Smooth muscle cell (in vitro differentiated cells): Measurements from ENCODE around the gene PLSCR2. TPM values are rescaled to one million over a fixed set of nuclear protein-coding genes. Genes with fewer than 3 reads are reported as not detected.

ENCODE experiments used
- DNase-seq: peaks from one replicate; lab custom pipeline; 2025; ENCODE audit not compliant: unreplicated experiment; lab: John Stamatoyannopoulos, UW
- H2AFZ ChIP-seq: fragments of 200-600 bp; sonication (generic); 2 replicates; pipeline ENCODE4 v1.6.0; 2016; ENCODE audit warnings: antibody characterized with exemption, low read depth, mild to moderate bottlenecking
- H3F3A ChIP-seq: fragments of 200-600 bp; sonication (generic); 2 replicates; pipeline ENCODE4 v1.6.0; 2017; ENCODE audit warnings: antibody characterized with exemption, low read depth
- H3K27ac ChIP-seq: fragments of 200-600 bp; sonication (generic); 2 replicates; pipeline ENCODE4 v1.5.1; 2016; ENCODE audit warnings: low read depth, mild to moderate bottlenecking
- H3K27me3 ChIP-seq: fragments of 200-600 bp; sonication (generic); 2 replicates; pipeline ENCODE4 v1.6.1; 2016; ENCODE audit warnings: low read depth, mild to moderate bottlenecking
- H3K36me3 ChIP-seq: fragments of 200-600 bp; sonication (generic); 2 replicates; pipeline ENCODE4 v1.5.1; 2016; ENCODE audit warnings: low read depth
- H3K4me1 ChIP-seq: fragments of 200-600 bp; sonication (generic); 2 replicates; pipeline ENCODE4 v1.5.1; 2016; ENCODE audit warnings: low read depth
- H3K4me2 ChIP-seq: fragments of 200-600 bp; sonication (generic); 2 replicates; pipeline ENCODE4 v1.6.0; 2016; ENCODE audit warnings: mild to moderate bottlenecking
- H3K4me3 ChIP-seq: fragments of 200-600 bp; sonication (generic); 2 replicates; pipeline ENCODE4 v1.5.1; 2016; ENCODE audit warnings: mild to moderate bottlenecking
- H3K79me2 ChIP-seq: fragments of 200-600 bp; sonication (generic); 2 replicates; pipeline ENCODE4 v1.6.0; 2016; ENCODE audit warnings: low read depth, mild to moderate bottlenecking
- H3K9ac ChIP-seq: fragments of 200-600 bp; sonication (generic); 2 replicates; pipeline ENCODE4 v1.6.0; 2016; ENCODE audit warnings: low read depth
- H3K9me3 ChIP-seq: fragments of 200-600 bp; sonication (generic); replicated peaks from 2 replicates; pipeline ENCODE4 v1.5.1; 2016; ENCODE audit warnings: low read depth
- H4K20me1 ChIP-seq: fragments of 200-600 bp; sonication (generic); 2 replicates; pipeline ENCODE4 v1.6.0; 2016; ENCODE audit warnings: low read depth
- CTCF ChIP-seq: fragments of 200-600 bp; sonication (generic); IDR thresholded peaks from 2 replicates; pipeline ENCODE4 v1.5.1; 2017; ENCODE audit warnings: borderline replicate concordance, mild to moderate bottlenecking, antibody characterized with exemption; ENCODE audit not compliant: insufficient read depth, poor library complexity, severe bottlenecking
- WGBS: methylation state at CpG from one replicate; pipeline ENCODE4 v1.1.7; 2016; ENCODE audit warnings: low lambda C conversion rate; 5-methylcytosine and 5-hydroxymethylcytosine counted together
- polyA plus RNA-seq: library from polyadenylated mRNA; unstranded; fragments of >200 nt; fragmentation: Nextera tagmentation; extraction: Ambion mirVana; gene quantifications from 2 replicates; pipeline ENCODE4 v1.2.1, GENCODE V29; 2016
- total RNA-seq: library from RNA; depleted of rRNA; stranded (reverse); fragments of >200 nt; gene quantifications from 2 replicates; pipeline ENCODE4 v1.2.3, GENCODE V29; 2014

The PLSCR2 gene
- total and polyA plus RNA-seq, 2 experiments from 2014 or later = 0.58 TPM; not detected in 1

DNA sequence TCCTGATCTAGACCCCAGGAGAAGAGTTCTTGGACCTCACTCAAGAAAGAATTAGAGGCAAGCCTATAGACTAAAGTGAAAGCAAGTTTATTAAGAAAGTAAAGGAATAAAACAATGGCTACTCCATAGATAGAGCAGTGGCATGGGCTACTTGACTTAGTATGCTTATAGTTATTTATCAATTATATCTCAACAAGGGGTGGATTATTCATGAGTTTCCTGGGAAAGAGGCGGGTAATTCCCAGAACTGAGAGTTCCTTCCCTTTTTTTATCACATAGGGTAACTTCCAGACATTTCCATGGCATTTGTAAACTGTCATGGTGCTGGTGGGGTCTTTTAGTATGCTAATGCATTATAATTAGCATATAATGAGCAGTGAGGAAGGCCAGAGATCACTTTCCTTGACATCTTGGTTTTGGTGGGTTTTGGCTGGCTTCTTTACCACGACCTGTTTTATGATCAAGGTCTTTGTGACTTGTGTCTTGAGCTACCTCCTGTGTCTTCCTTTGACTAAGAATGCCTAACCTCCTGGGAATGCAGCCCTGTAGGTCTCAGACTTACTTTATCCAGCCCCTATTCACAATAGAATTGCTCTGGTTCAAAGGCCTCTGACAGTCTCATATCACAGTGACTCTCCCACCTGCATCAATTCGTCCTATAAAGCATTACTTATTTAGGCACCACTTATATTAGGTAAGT lies 35.3 kb upstream of the PLSCR2 start:
- H2AFZ ChIP-seq = no peak overlapping the region
- H4K20me1 ChIP-seq = no peaks in the 10 kb centered on the region
- no peak overlapping the region for H3K4me3 ChIP-seq
- no peaks in the 10 kb centered on the region for H3K27me3 ChIP-seq
- H3K27ac ChIP-seq = peak overlapping the region; percentile 92
- H3K9ac ChIP-seq = peak overlapping the region; percentile 70
- H3F3A ChIP-seq = peaks cover 8% of the 10 kb centered on the region
- no peaks in the 10 kb centered on the region for H3K79me2 ChIP-seq
- 59% methylated on average over 3 of the region's 3 CpGs for WGBS
- H3K4me2 ChIP-seq = no peak overlapping the region
- no peak for DNase-seq
- TF ChIP-seq CTCF = no peak
- no peaks in the 10 kb centered on the region for H3K36me3 ChIP-seq
- H3K9me3 ChIP-seq = no peaks in the 10 kb centered on the region
- peaks cover 18% of the 10 kb centered on the region for H3K4me1 ChIP-seq

DNA sequence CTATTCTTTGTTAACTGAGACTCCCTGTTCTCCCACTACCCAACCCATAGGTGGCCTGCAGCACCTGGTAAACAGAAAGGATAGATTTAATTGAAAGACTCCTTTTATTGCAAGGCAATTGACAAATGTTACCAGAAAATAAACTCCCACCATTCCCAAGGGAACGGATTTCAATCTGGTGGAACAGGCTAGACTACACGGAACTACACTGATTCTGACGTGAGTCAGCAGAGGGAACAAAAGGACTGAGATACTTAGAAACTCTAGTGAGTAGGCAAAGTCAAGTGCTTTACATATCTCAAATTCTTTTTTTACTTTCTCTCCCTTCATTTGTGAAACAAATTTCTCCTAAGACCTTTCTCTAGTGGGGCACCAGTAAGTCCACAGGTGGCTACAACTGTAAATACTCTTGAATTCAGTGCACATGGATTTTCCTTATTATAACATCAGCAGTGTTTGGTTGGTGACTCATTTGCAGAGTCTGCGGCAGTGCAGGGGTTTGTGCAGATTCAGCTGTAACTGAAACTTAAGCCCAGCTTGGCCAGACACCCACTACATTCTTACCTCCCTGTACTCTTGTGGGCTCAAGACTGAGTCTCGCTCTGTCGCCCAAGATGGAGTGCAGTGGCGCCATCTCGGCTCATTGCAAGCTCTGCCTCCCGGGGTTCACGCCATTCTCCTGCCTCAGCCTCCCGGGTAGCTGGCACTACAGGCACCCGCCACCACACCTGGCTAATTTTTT lies 34.3 kb upstream of the PLSCR2 start:
- WGBS = 56% methylated on average over 12 of the region's 12 CpGs
- peak overlapping the region; percentile 92 for H3K27ac ChIP-seq
- H4K20me1 ChIP-seq = no peaks in the 10 kb centered on the region
- no peaks in the 10 kb centered on the region for H3K36me3 ChIP-seq
- no peaks in the 10 kb centered on the region for H3K27me3 ChIP-seq
- H3F3A ChIP-seq = peaks cover 8% of the 10 kb centered on the region
- no peaks in the 10 kb centered on the region for H3K79me2 ChIP-seq
- TF ChIP-seq CTCF = no peak
- no peak overlapping the region for H2AFZ ChIP-seq
- H3K4me2 ChIP-seq = peak overlapping the region; percentile 19
- H3K9ac ChIP-seq = peak overlapping the region; percentile 70
- no peak overlapping the region for H3K4me3 ChIP-seq
- H3K9me3 ChIP-seq = no peaks in the 10 kb centered on the region
- no peak for DNase-seq
- H3K4me1 ChIP-seq = peaks cover 18% of the 10 kb centered on the region

GRCh38 chr3:146502887-146503460 lies 33.6 kb upstream of the PLSCR2 start:
- Histone ChIP-seq H4K20me1 (no peaks in the 10 kb centered on the region), H3K27ac (peak overlapping the region; percentile 92), H3K4me1 (peaks cover 18% of the 10 kb centered on the region), H3K4me2 (peak overlapping the region; percentile 19), H3F3A (peaks cover 8% of the 10 kb centered on the region), H3K9me3 (no peaks in the 10 kb centered on the region), H3K79me2 (no peaks in the 10 kb centered on the region), H2AFZ (no peak overlapping the region), H3K27me3 (no peaks in the 10 kb centered on the region), H3K4me3 (no peak overlapping the region), H3K36me3 (no peaks in the 10 kb centered on the region), H3K9ac (peak overlapping the region; percentile 70)
- WGBS = 83% methylated on average over 1 of the region's 1 CpG
- no peak for TF ChIP-seq CTCF
- DNase-seq = no peak
